PC-3 (cell line): Measurements from ENCODE around the gene DPY19L3. TPM values are rescaled to one million over a fixed set of nuclear protein-coding genes. Genes with fewer than 3 reads are reported as not detected.

Experiments used
- ATAC-seq: fragments of 200-7000 bp; cut with Tn5 transposase; 2 replicates; pipeline ENCODE4 v1.9.1; 2020; ENCODE audit warnings: mild to moderate bottlenecking, moderate library complexity
- BruUV-seq: library from RNA; stranded (reverse); fragments of 400-500 nt; replicated peaks from 2 replicates; lab custom pipeline; 2021; lab: Mats Ljungman, UMichigan
- CTCF ChIA-PET: fragments of 300-600 bp; sonication (Branson Sonifier 250); formaldehyde crosslinking; loops from one replicate; lab custom pipeline; 2022; ENCODE audit warnings: antibody characterized with exemption; lab: Charles Lee
- POLR2A ChIA-PET: fragments of 300-600 bp; sonication (Branson Sonifier 250); formaldehyde crosslinking; loops from one replicate; lab custom pipeline; 2022; ENCODE audit warnings: antibody characterized with exemption; ENCODE audit not compliant: unreplicated experiment; lab: Charles Lee
- DNase-seq: peaks from one replicate; pipeline ENCODE4 v3.0.0-alpha.2; 2015
- H2AFZ ChIP-seq: fragments of 300-600 bp; sonication (generic); 2 replicates; pipeline ENCODE4 v1.6.0; 2016; ENCODE audit warnings: antibody characterized with exemption, low read length
- H3F3A ChIP-seq: fragments of 300-600 bp; sonication (generic); one replicate; pipeline ENCODE4 v1.6.0; 2017; ENCODE audit warnings: antibody characterized with exemption, low read length, control low read depth, mild to moderate bottlenecking; ENCODE audit not compliant: unreplicated experiment
- H3K27ac ChIP-seq: fragments of 300-600 bp; sonication (generic); 2 replicates; pipeline ENCODE4 v1.5.1; 2016; ENCODE audit warnings: mild to moderate bottlenecking, low read length
- H3K27me3 ChIP-seq: fragments of 300-600 bp; sonication (generic); 2 replicates; pipeline ENCODE4 v1.6.1; 2016; ENCODE audit warnings: low read length, mixed read lengths
- H3K36me3 ChIP-seq: fragments of 300-600 bp; sonication (generic); 2 replicates; pipeline ENCODE4 v1.6.1; 2016; ENCODE audit warnings: low read depth, mixed run types, low read length, mixed read lengths
- H3K4me1 ChIP-seq: fragments of 300-600 bp; sonication (generic); 2 replicates; pipeline ENCODE4 v1.5.1; 2016; ENCODE audit warnings: low read length; ENCODE audit not compliant: insufficient read depth
- H3K4me2 ChIP-seq: fragments of 300-600 bp; sonication (generic); 2 replicates; pipeline ENCODE4 v1.6.0; 2016; ENCODE audit warnings: low read length
- H3K4me3 ChIP-seq: fragments of 300-600 bp; sonication (generic); 2 replicates; pipeline ENCODE4 v1.5.1; 2016; ENCODE audit warnings: mild to moderate bottlenecking, low read length, mixed read lengths
- H3K79me2 ChIP-seq: fragments of 300-600 bp; sonication (generic); 2 replicates; pipeline ENCODE4 v1.6.1; 2017; ENCODE audit warnings: low read length, mixed read lengths
- H3K9ac ChIP-seq: fragments of 300-600 bp; sonication (generic); 2 replicates; pipeline ENCODE4 v1.6.0; 2016; ENCODE audit warnings: mild to moderate bottlenecking, low read length
- H3K9me2 ChIP-seq: fragments of 300-600 bp; sonication (generic); replicated peaks from 2 replicates; pipeline ENCODE4 v1.6.1; 2016; ENCODE audit warnings: mixed run types, low read length, mixed read lengths
- H3K9me3 ChIP-seq: fragments of 300-600 bp; sonication (generic); 2 replicates; pipeline ENCODE4 v1.6.1; 2016; ENCODE audit warnings: low read length, mixed read lengths
- H4K20me1 ChIP-seq: fragments of 300-600 bp; sonication (generic); 2 replicates; pipeline ENCODE4 v1.6.1; 2016; ENCODE audit warnings: low read length, mixed read lengths
- EZH2 ChIP-seq: fragments of 300-600 bp; sonication (generic); IDR thresholded peaks from one replicate; pipeline ENCODE4 v1.6.1; 2017; ENCODE audit warnings: antibody characterized with exemption, mild to moderate bottlenecking, low read length; ENCODE audit not compliant: unreplicated experiment
- EZH2phosphoT487 ChIP-seq: fragments of 300-600 bp; sonication (generic); IDR thresholded peaks from 2 replicates; pipeline ENCODE4 v1.6.1; 2018; ENCODE audit warnings: mild to moderate bottlenecking, antibody characterized with exemption, low read length, borderline replicate concordance
- intact Hi-C: fragments of 100-400 bp; cut with micrococcal nuclease; formaldehyde crosslinking; loops from 2 replicates; pipeline ENCODE4 v1.9.0; 2023
- total RNA-seq: library from RNA; depleted of rRNA; stranded (reverse); fragments of >200 nt; gene quantifications from 2 replicates; pipeline ENCODE4 v1.2.3, GENCODE V29; 2014
- TF ChIP-seq, protein P1 (sequence below): fragments of 300-600 bp; sonication (generic); conservative IDR thresholded peaks from 2 replicates; pipeline ENCODE4 v1.5.1; 2017; ENCODE audit warnings: antibody characterized with exemption, low read depth, mild to moderate bottlenecking, low read length

DPY19L3 gene
- total RNA-seq, 1 experiment from 2014 or later = 4.4 TPM

DNA sequence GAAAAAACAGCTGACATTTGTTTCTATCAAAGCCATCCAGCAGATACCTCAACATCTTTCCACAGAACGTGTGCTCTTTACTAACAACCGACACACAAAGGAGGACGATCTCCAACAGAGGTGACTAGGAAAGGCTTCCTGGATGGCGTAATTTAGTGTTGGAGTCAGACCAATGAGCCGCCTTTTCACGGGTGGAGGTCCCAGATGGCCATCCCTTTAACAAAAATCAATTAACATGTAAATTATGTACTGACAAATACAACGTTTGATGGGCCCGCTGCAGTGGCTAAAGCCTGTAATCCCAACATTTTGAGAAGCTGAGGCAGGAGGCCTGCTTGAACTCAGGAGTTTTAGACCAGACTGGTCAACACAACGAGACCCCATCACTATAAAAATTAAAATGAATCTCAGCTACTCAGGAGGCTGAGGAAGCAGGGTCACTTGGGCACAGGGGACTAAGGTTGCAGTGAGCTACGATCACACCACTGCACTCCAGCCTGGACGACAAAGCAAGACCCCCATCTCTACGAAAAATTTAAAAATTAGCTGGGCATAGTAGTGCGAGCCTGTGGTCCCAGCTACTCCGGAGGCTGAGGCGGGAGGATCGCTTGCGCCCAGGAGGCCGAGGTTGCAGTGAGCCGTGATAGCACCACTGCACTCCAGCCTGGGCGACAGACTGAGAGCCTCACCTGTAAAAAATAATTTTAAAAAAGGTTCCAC lies 1.2 kb upstream of the DPY19L3 start:
- H3K79me2 ChIP-seq = peaks cover 19% of the 10 kb centered on the region
- no peak for ATAC-seq
- peaks cover 18% of the 10 kb centered on the region for H3K4me1 ChIP-seq
- no peak overlapping the region for H3K27ac ChIP-seq
- H3K36me3 ChIP-seq = no peaks in the 10 kb centered on the region
- peak overlapping the region; percentile 88 for H3K4me2 ChIP-seq
- no peaks in the 10 kb centered on the region for H3F3A ChIP-seq
- no peaks in the 10 kb centered on the region for H3K9me3 ChIP-seq
- no TSS peak for BruUV-seq
- peak overlapping the region; percentile 97 for H3K9ac ChIP-seq
- ChIA-PET POLR2A (no interaction called here), CTCF (no interaction called here)
- H3K9me2 ChIP-seq = no peaks in the 10 kb centered on the region
- no peak for DNase-seq
- intact Hi-C loops = no loop called here
- H2AFZ ChIP-seq = peak overlapping the region; percentile 84; the same call in 1 of the 2 replicates
- no peak for TF ChIP-seq EZH2phosphoT487
- TF ChIP-seq EZH2 = no peak
- TF ChIP-seq, protein P1, sequence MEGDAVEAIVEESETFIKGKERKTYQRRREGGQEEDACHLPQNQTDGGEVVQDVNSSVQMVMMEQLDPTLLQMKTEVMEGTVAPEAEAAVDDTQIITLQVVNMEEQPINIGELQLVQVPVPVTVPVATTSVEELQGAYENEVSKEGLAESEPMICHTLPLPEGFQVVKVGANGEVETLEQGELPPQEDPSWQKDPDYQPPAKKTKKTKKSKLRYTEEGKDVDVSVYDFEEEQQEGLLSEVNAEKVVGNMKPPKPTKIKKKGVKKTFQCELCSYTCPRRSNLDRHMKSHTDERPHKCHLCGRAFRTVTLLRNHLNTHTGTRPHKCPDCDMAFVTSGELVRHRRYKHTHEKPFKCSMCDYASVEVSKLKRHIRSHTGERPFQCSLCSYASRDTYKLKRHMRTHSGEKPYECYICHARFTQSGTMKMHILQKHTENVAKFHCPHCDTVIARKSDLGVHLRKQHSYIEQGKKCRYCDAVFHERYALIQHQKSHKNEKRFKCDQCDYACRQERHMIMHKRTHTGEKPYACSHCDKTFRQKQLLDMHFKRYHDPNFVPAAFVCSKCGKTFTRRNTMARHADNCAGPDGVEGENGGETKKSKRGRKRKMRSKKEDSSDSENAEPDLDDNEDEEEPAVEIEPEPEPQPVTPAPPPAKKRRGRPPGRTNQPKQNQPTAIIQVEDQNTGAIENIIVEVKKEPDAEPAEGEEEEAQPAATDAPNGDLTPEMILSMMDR = no peak
- H3K4me3 ChIP-seq = peak overlapping the region; percentile 87
- H4K20me1 ChIP-seq = no peaks in the 10 kb centered on the region
- no peaks in the 10 kb centered on the region for H3K27me3 ChIP-seq

DNA sequence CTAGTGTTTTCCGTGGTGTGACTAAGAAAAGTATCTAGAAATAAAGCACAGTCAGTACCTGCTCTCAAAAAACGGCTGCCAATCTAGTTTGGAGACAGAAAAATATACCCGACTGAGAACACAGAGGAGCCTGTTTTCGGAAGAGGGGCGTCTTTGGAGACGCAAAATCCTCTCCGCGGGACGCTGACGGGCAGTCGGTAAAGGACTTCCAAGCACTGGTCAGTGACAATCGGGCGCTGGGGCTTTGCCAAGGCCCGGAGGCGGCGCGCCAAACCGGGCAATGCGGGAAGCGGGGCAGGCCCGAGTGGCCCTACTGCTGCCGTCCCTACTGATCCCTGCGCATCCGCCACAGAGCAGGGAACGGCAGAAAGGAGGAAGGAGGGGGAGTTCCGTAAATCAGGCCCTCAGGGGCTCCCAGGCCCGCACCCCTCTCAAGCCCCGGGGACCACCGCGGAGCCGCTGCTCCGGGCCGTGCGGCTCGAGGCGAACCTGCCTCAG lies 588 bp upstream of the DPY19L3 start:
- no peaks in the 10 kb centered on the region for H3K27me3 ChIP-seq
- intact Hi-C loops = loop anchor here (5.0 kb wide), 1 partner anchor 58 kb away; the partner anchor contains the start of gene ZNF507
- H3K4me1 ChIP-seq = peaks cover 18% of the 10 kb centered on the region
- ChIA-PET POLR2A (interaction anchor here (0.6 kb wide), 1 partner anchor 110 kb away, joined by 5 read pairs; no protein-coding TSS in a partner anchor), CTCF (no interaction called here)
- no peaks in the 10 kb centered on the region for H3K9me3 ChIP-seq
- TSS peak; percentile 69 for BruUV-seq
- peak overlapping the region; percentile 84 for H2AFZ ChIP-seq
- H3K4me3 ChIP-seq = peak overlapping the region; percentile 87
- no peak for TF ChIP-seq EZH2phosphoT487
- TF ChIP-seq, protein P1 = no peak
- no peak for TF ChIP-seq EZH2
- peak; percentile 12 for ATAC-seq
- H3K36me3 ChIP-seq = no peaks in the 10 kb centered on the region
- no peaks in the 10 kb centered on the region for H3K9me2 ChIP-seq
- no peaks in the 10 kb centered on the region for H3F3A ChIP-seq
- H3K27ac ChIP-seq = peak overlapping the region; percentile 70
- peak overlapping the region; percentile 88 for H3K4me2 ChIP-seq
- peaks cover 19% of the 10 kb centered on the region for H3K79me2 ChIP-seq
- peak; percentile 19 for DNase-seq
- H4K20me1 ChIP-seq = no peaks in the 10 kb centered on the region
- H3K9ac ChIP-seq = peak overlapping the region; percentile 97
